ENCODE measurements around the gene NTRK3. TPM values are rescaled to one million over a fixed set of nuclear protein-coding genes. Genes with fewer than 3 reads are reported as not detected.

Gene NTRK3
- total RNA-seq: 1 to 10 TPM in 3 of 4 donors, under 1 TPM in 1; 0.94 to 3.2 (median 1.8) TPM

- Histone ChIP-seq H3K27ac (no peak within 1 kb of the TSS), H3K4me1 (peaks cover 0 to 16% of the 10 kb centered on the region in 2 donors), H3K27me3 (peaks cover 3% of the 10 kb centered on the region), H3K9me3 (no peaks in the 10 kb centered on the region), H3K4me3 (replicated peaks in 1 of 3) (peak within 1 kb of the TSS; percentile 3 to 44 (median 35)), H3K36me3 (no peaks in the 10 kb centered on the region)
- WGBS, 2 donors: 1 to 2% methylated on average over 57 to 76 of the region's 95 CpGs
- peak; percentile 6 to 23 for DNase-seq
- intact Hi-C loops (cut with DNase I): no loop called here
- TF ChIP-seq CTCF (IDR thresholded peaks at IDR 0.05) (no peak), POLR2A (IDR thresholded peaks at IDR 0.05) (no peak)
Measured at GRCh38 chr15:88256279-88257230, at the start of gene NTRK3. NTRK3 (minus strand) TSS chr15:88256739; CDS start chr15:88256153, 586 bp downstream.

- no peaks in the 10 kb centered on the region for H3K4me1 ChIP-seq
- intact Hi-C loops (cut with DNase I): no loop called here
- H3K36me3 ChIP-seq: no peaks in the 10 kb centered on the region
- no peaks in the 10 kb centered on the region for H3K9me3 ChIP-seq
- no peak overlapping the region for H3K27ac ChIP-seq
- no peak for DNase-seq
- TF ChIP-seq CTCF (IDR thresholded peaks at IDR 0.05) (no peak), POLR2A (IDR thresholded peaks at IDR 0.05) (no peak)
- H3K27me3 ChIP-seq: no peaks in the 10 kb centered on the region
- no peak overlapping the region for H3K4me3 ChIP-seq (replicated peaks in 1 of 3)
Measured at GRCh38 chr15:88303395-88303794, 46.9 kb upstream of the NTRK3 start.

GRCh38 chr15:88302373-88302772 is 45.8 kb upstream of the NTRK3 start:
- H3K9me3 ChIP-seq: no peaks in the 10 kb centered on the region
- no peaks in the 10 kb centered on the region for H3K27me3 ChIP-seq
- intact Hi-C loops (cut with DNase I): no loop called here
- H3K27ac ChIP-seq: no peak overlapping the region
- DNase-seq: no peak
- H3K36me3 ChIP-seq: no peaks in the 10 kb centered on the region
- no peak overlapping the region for H3K4me3 ChIP-seq (replicated peaks in 1 of 3)
- TF ChIP-seq CTCF (IDR thresholded peaks at IDR 0.05) (no peak), POLR2A (IDR thresholded peaks at IDR 0.05) (no peak)
- no peaks in the 10 kb centered on the region for H3K4me1 ChIP-seq
- 73 to 81% methylated on average over 3 of the region's 3 CpGs for WGBS, 2 donors

GRCh38 chr15:88301311-88301710 is 44.8 kb upstream of the NTRK3 start:
- Histone ChIP-seq H3K4me1 (no peaks in the 10 kb centered on the region), H3K36me3 (no peaks in the 10 kb centered on the region), H3K4me3 (replicated peaks in 1 of 3) (no peak overlapping the region), H3K27ac (no peak overlapping the region), H3K9me3 (no peaks in the 10 kb centered on the region), H3K27me3 (no peaks in the 10 kb centered on the region)
- intact Hi-C loops (cut with DNase I): no loop called here
- no peak for DNase-seq
- 77 to 78% methylated on average over 2 of the region's 2 CpGs for WGBS, 2 donors
- TF ChIP-seq POLR2A (IDR thresholded peaks at IDR 0.05) (no peak), CTCF (IDR thresholded peaks at IDR 0.05) (no peak)

GRCh38 chr15:88300861-88301260 is 44.3 kb upstream of the NTRK3 start:
- TF ChIP-seq POLR2A (IDR thresholded peaks at IDR 0.05) (no peak), CTCF (IDR thresholded peaks at IDR 0.05) (no peak)
- H3K4me3 ChIP-seq (replicated peaks in 1 of 3): no peak overlapping the region
- no peaks in the 10 kb centered on the region for H3K9me3 ChIP-seq
- H3K27ac ChIP-seq: no peak overlapping the region
- 81% methylated on average over 4 of the region's 4 CpGs for WGBS, 2 donors
- intact Hi-C loops (cut with DNase I): no loop called here
- no peak for DNase-seq
- H3K27me3 ChIP-seq: no peaks in the 10 kb centered on the region
- no peaks in the 10 kb centered on the region for H3K4me1 ChIP-seq
- no peaks in the 10 kb centered on the region for H3K36me3 ChIP-seq

All from thyroid gland (tissue), 4 donors.